Neural cell (in vitro differentiated cells): ENCODE measurements around the gene HDAC4.

Experiments used
- EP300 ChIP-seq: fragments of 450-650 bp; conservative IDR thresholded peaks from 2 replicates; pipeline ENCODE4 v1.6.1; 2014; ENCODE audit warnings: antibody characterized with exemption, mild to moderate bottlenecking, moderate library complexity; ENCODE audit not compliant: poor library complexity, severe bottlenecking
- TF ChIP-seq, protein P1 (sequence below): fragments of 450-650 bp; IDR thresholded peaks from 2 replicates; pipeline ENCODE4 v1.5.1; 2014; ENCODE audit warnings: antibody characterized with exemption, mild to moderate bottlenecking, moderate library complexity; ENCODE audit not compliant: poor library complexity, severe bottlenecking

- TF ChIP-seq, protein P1, sequence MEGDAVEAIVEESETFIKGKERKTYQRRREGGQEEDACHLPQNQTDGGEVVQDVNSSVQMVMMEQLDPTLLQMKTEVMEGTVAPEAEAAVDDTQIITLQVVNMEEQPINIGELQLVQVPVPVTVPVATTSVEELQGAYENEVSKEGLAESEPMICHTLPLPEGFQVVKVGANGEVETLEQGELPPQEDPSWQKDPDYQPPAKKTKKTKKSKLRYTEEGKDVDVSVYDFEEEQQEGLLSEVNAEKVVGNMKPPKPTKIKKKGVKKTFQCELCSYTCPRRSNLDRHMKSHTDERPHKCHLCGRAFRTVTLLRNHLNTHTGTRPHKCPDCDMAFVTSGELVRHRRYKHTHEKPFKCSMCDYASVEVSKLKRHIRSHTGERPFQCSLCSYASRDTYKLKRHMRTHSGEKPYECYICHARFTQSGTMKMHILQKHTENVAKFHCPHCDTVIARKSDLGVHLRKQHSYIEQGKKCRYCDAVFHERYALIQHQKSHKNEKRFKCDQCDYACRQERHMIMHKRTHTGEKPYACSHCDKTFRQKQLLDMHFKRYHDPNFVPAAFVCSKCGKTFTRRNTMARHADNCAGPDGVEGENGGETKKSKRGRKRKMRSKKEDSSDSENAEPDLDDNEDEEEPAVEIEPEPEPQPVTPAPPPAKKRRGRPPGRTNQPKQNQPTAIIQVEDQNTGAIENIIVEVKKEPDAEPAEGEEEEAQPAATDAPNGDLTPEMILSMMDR = no peak
- TF ChIP-seq EP300 = no peak
Measured at GRCh38 chr2:239295377-239296019, 105.3 kb downstream of the HDAC4 start.
